ENCODE results near the gene BNIP2. TPM values are rescaled to one million over a fixed set of nuclear protein-coding genes. Genes with fewer than 3 reads are reported as not detected.
A peak's percentile ranks its signal among the peaks of the same experiment; 100 is the strongest.

Gene BNIP2
- total and polyA plus RNA-seq, 3 experiments from 2014 or later: 62.7 to 107 (median 65.2) TPM

GRCh38 chr15:59696332-59696731 lies 7.2 kb upstream of the BNIP2 start:
- ChIA-PET POLR2A (no interaction called here), CTCF (no interaction called here)
- Histone ChIP-seq H3K36me3 (ENCODE audit: insufficient read depth, low read length) (no peaks in the 10 kb centered on the region), H3K27ac (ENCODE audit: low read depth, low read length) (no peak overlapping the region), H3K4me3 (ENCODE audit: low read length) (no peak overlapping the region), H3K4me1 (ENCODE audit: insufficient read depth, low read length) (no peaks in the 10 kb centered on the region), H3K9me3 (ENCODE audit: low read length) (no peaks in the 10 kb centered on the region), H3K27me3 (ENCODE audit: insufficient read depth, low read length, poor library complexity, severe bottlenecking) (no peaks in the 10 kb centered on the region)
- Mint-ChIP-seq H3K27ac (no peak overlapping the region), H3K36me3 (no peaks in the 10 kb centered on the region), H3K27me3 (peaks cover 0 to 5% of the 10 kb centered on the region in 2 donors), H3K9me3 (no peaks in the 10 kb centered on the region), H3K4me1 (peaks cover 0 to under 1% (median under 1%) of the 10 kb centered on the region in 3 donors), H3K4me3 (no peak overlapping the region)
- DNase-seq: no peak

- peaks cover 6% of the 10 kb centered on the region for H3K4me1 ChIP-seq (ENCODE audit: insufficient read depth, low read length)
- CTCF ChIA-PET: no interaction called here
Measured at GRCh38 chr15:59694779-59695178, 5.7 kb upstream of the BNIP2 start.

GRCh38 chr15:59691194-59691805 lies 2.2 kb upstream of the BNIP2 start:
- no peaks in the 10 kb centered on the region for H3K27me3 ChIP-seq (ENCODE audit: insufficient read depth, low read length, poor library complexity, severe bottlenecking)
- H3K36me3 ChIP-seq (ENCODE audit: insufficient read depth, low read length): no peaks in the 10 kb centered on the region
- peak in 3 of 5 donors; percentile 28 to 57 (median 50) for DNase-seq
- no peak overlapping the region for H3K4me3 ChIP-seq (ENCODE audit: low read length)
- peaks cover 25% of the 10 kb centered on the region for H3K4me1 ChIP-seq (ENCODE audit: insufficient read depth, low read length)
- peak overlapping the region; percentile 41 to 99 (median 82) for H3K27ac Mint-ChIP-seq
- H3K4me3 Mint-ChIP-seq: peak overlapping the region; percentile 64 to 83 (median 72)
- H3K36me3 Mint-ChIP-seq: peaks cover 0 to 20% (median 2%) of the 10 kb centered on the region in 3 donors
- ChIA-PET POLR2A (interaction anchor here (0.6 to 1.7 kb wide), 4 partner anchors 68 to 436 kb away, joined by 3 to 4 read pairs (median 3); no protein-coding TSS in a partner anchor), CTCF (interaction anchor here (0.7 to 2.6 kb wide), 8 partner anchors 34 to 636 kb away, joined by 3 to 6 read pairs (median 4); partner anchors contain the start of gene GTF2A2)
- H3K4me1 Mint-ChIP-seq: peaks cover 28 to 35% (median 30%) of the 10 kb centered on the region in 3 donors
- no peaks in the 10 kb centered on the region for H3K27me3 Mint-ChIP-seq
- no peaks in the 10 kb centered on the region for H3K9me3 Mint-ChIP-seq
- H3K27ac ChIP-seq (ENCODE audit: low read depth, low read length): no peak overlapping the region
- H3K9me3 ChIP-seq (ENCODE audit: low read length): no peaks in the 10 kb centered on the region

More at GRCh38 chr15:59694779-59695178, 5.7 kb upstream of the BNIP2 start:
- Histone ChIP-seq H3K9me3 (ENCODE audit: low read length) (no peaks in the 10 kb centered on the region), H3K4me3 (ENCODE audit: low read length) (no peak overlapping the region), H3K27ac (ENCODE audit: low read depth, low read length) (no peak overlapping the region), H3K36me3 (ENCODE audit: insufficient read depth, low read length) (no peaks in the 10 kb centered on the region), H3K27me3 (ENCODE audit: insufficient read depth, low read length, poor library complexity, severe bottlenecking) (no peaks in the 10 kb centered on the region)
- Mint-ChIP-seq H3K9me3 (no peaks in the 10 kb centered on the region), H3K4me1 (peaks cover 9 to 11% (median 10%) of the 10 kb centered on the region in 3 donors), H3K27ac (peak overlapping the region in 1 of 8 donors; percentile 1), H3K36me3 (no peaks in the 10 kb centered on the region), H3K27me3 (peaks cover 0 to 5% of the 10 kb centered on the region in 2 donors), H3K4me3 (no peak overlapping the region)
- POLR2A ChIA-PET: no interaction called here
- no peak for DNase-seq

- H3K9me3 ChIP-seq (ENCODE audit: low read length): no peaks in the 10 kb centered on the region
- peak overlapping the region; percentile 89 for H3K4me3 ChIP-seq (ENCODE audit: low read length)
- H3K4me3 Mint-ChIP-seq: peak overlapping the region; percentile 92 to 99 (median 96)
- H3K27me3 ChIP-seq (ENCODE audit: insufficient read depth, low read length, poor library complexity, severe bottlenecking): no peaks in the 10 kb centered on the region
- CTCF ChIA-PET: interaction anchor here (1.1 to 2.6 kb wide), 2 partner anchors 62 to 637 kb away, joined by 4 to 6 read pairs; no protein-coding TSS in a partner anchor
- H3K36me3 Mint-ChIP-seq: peaks cover 0 to 31% (median 4%) of the 10 kb centered on the region in 3 donors
- peak overlapping the region; percentile 99 for H3K27ac ChIP-seq (ENCODE audit: low read depth, low read length)
- H3K27ac Mint-ChIP-seq: peak overlapping the region; percentile 92 to 100 (median 99)
- DNase-seq: peak; percentile 51 to 77 (median 61)
- H3K4me1 Mint-ChIP-seq: peaks cover 38 to 51% (median 45%) of the 10 kb centered on the region in 3 donors
- H3K36me3 ChIP-seq (ENCODE audit: insufficient read depth, low read length): no peaks in the 10 kb centered on the region
- H3K9me3 Mint-ChIP-seq: no peaks in the 10 kb centered on the region
- POLR2A ChIA-PET: interaction anchor here (0.7 to 3.5 kb wide), 5 partner anchors 32 to 819 kb away, joined by 4 to 25 read pairs (median 4); partner anchors contain the start of genes ANXA2 and GTF2A2
- H3K27me3 Mint-ChIP-seq: no peaks in the 10 kb centered on the region
- peaks cover 41% of the 10 kb centered on the region for H3K4me1 ChIP-seq (ENCODE audit: insufficient read depth, low read length)
Measured at GRCh38 chr15:59689626-59690236, 611 bp upstream of the BNIP2 start.

GRCh38 chr15:59688423-59688781 lies 718 bp downstream of the BNIP2 start:
- Histone ChIP-seq H3K36me3 (ENCODE audit: insufficient read depth, low read length) (no peaks in the 10 kb centered on the region), H3K9me3 (ENCODE audit: low read length) (no peaks in the 10 kb centered on the region), H3K27ac (ENCODE audit: low read depth, low read length) (peak overlapping the region; percentile 99), H3K4me1 (ENCODE audit: insufficient read depth, low read length) (peaks cover 43% of the 10 kb centered on the region), H3K4me3 (ENCODE audit: low read length) (peak overlapping the region; percentile 88), H3K27me3 (ENCODE audit: insufficient read depth, low read length, poor library complexity, severe bottlenecking) (no peaks in the 10 kb centered on the region)
- Mint-ChIP-seq H3K4me3 (peak overlapping the region; percentile 92 to 99 (median 96)), H3K9me3 (no peaks in the 10 kb centered on the region), H3K27ac (peak overlapping the region; percentile 92 to 100 (median 99)), H3K27me3 (no peaks in the 10 kb centered on the region), H3K4me1 (peaks cover 45 to 62% (median 55%) of the 10 kb centered on the region in 3 donors), H3K36me3 (peaks cover 0 to 37% (median 4%) of the 10 kb centered on the region in 3 donors)
- POLR2A ChIA-PET: interaction anchor here (3.5 kb wide), 1 partner anchor 31 kb away, joined by 25 read pairs; the partner anchor contains the start of gene GTF2A2
- peak in 3 of 5 donors; percentile 3 to 51 (median 36) for DNase-seq
- CTCF ChIA-PET: interaction anchor here (0.6 to 0.8 kb wide), 3 partner anchors 16 to 542 kb away, joined by 3 read pairs; no protein-coding TSS in a partner anchor

- peak overlapping the region; percentile 92 to 100 (median 99) for H3K27ac Mint-ChIP-seq
- Histone ChIP-seq H3K9me3 (ENCODE audit: low read length) (no peaks in the 10 kb centered on the region), H3K27me3 (ENCODE audit: insufficient read depth, low read length, poor library complexity, severe bottlenecking) (no peaks in the 10 kb centered on the region), H3K4me3 (ENCODE audit: low read length) (peak overlapping the region; percentile 88), H3K36me3 (ENCODE audit: insufficient read depth, low read length) (no peaks in the 10 kb centered on the region), H3K27ac (ENCODE audit: low read depth, low read length) (peak overlapping the region; percentile 99), H3K4me1 (ENCODE audit: insufficient read depth, low read length) (peaks cover 43% of the 10 kb centered on the region)
- peaks cover 0 to 42% (median 8%) of the 10 kb centered on the region in 3 donors for H3K36me3 Mint-ChIP-seq
- H3K27me3 Mint-ChIP-seq: no peaks in the 10 kb centered on the region
- peak in 4 of 5 donors; percentile 5 to 48 (median 36) for DNase-seq
- no peaks in the 10 kb centered on the region for H3K9me3 Mint-ChIP-seq
- H3K4me3 Mint-ChIP-seq: peak overlapping the region; percentile 92 to 99 (median 96)
- ChIA-PET POLR2A (interaction anchor here (3.5 kb wide), 1 partner anchor 31 kb away, joined by 25 read pairs; the partner anchor contains the start of gene GTF2A2), CTCF (no interaction called here)
- H3K4me1 Mint-ChIP-seq: peaks cover 50 to 68% (median 60%) of the 10 kb centered on the region in 3 donors
Measured at GRCh38 chr15:59687836-59688235, 1.3 kb downstream of the BNIP2 start.

GRCh38 chr15:59686389-59686788 lies 2.7 kb downstream of the BNIP2 start:
- H3K4me1 Mint-ChIP-seq: peaks cover 55 to 74% (median 63%) of the 10 kb centered on the region in 3 donors
- CTCF ChIA-PET: no interaction called here
- peak overlapping the region; percentile 23 to 96 (median 47) for H3K4me3 Mint-ChIP-seq
- H3K36me3 ChIP-seq (ENCODE audit: insufficient read depth, low read length): peaks cover 3% of the 10 kb centered on the region
- no peaks in the 10 kb centered on the region for H3K9me3 ChIP-seq (ENCODE audit: low read length)
- H3K27me3 ChIP-seq (ENCODE audit: insufficient read depth, low read length, poor library complexity, severe bottlenecking): no peaks in the 10 kb centered on the region
- no peaks in the 10 kb centered on the region for H3K9me3 Mint-ChIP-seq
- peaks cover 0 to 54% (median 8%) of the 10 kb centered on the region in 3 donors for H3K36me3 Mint-ChIP-seq
- H3K27ac ChIP-seq (ENCODE audit: low read depth, low read length): peak overlapping the region; percentile 19
- POLR2A ChIA-PET: no interaction called here
- no peak overlapping the region for H3K4me3 ChIP-seq (ENCODE audit: low read length)
- DNase-seq: no peak
- H3K27me3 Mint-ChIP-seq: no peaks in the 10 kb centered on the region
- H3K4me1 ChIP-seq (ENCODE audit: insufficient read depth, low read length): peaks cover 43% of the 10 kb centered on the region
- peak overlapping the region in 5 of 8 donors; percentile 38 to 66 (median 41) for H3K27ac Mint-ChIP-seq

All from CD8-positive, alpha-beta memory T cell (primary cell).